Neural crest cell (in vitro differentiated cells): ENCODE results near the gene COX6A2. TPM values are rescaled to one million over a fixed set of nuclear protein-coding genes. Genes with fewer than 3 reads are reported as not detected.
A peak's percentile ranks its signal among the peaks of the same experiment; 100 is the strongest.

Experiments used
- DNase-seq: peaks from one replicate; pipeline ENCODE4 v3.0.0; 2021; ENCODE audit warnings: low read depth, mixed read lengths, low spot score
- H3K27ac Mint-ChIP-seq: one replicate; pipeline ENCODE4 v1.8.0; 2021; ENCODE audit warnings: mild to moderate bottlenecking, mixed read lengths; ENCODE audit not compliant: unreplicated experiment
- H3K27me3 Mint-ChIP-seq: 2 replicates; pipeline ENCODE4 v1.8.0; 2021; ENCODE audit warnings: low read depth, mild to moderate bottlenecking, mixed read lengths
- H3K36me3 Mint-ChIP-seq: 2 replicates; pipeline ENCODE4 v1.8.0; 2021; ENCODE audit warnings: low read depth, mild to moderate bottlenecking, mixed read lengths
- H3K4me1 Mint-ChIP-seq: 2 replicates; pipeline ENCODE4 v1.8.0; 2021; ENCODE audit warnings: mixed read lengths
- H3K4me3 Mint-ChIP-seq: one replicate; pipeline ENCODE4 v1.8.0; 2021; ENCODE audit warnings: mild to moderate bottlenecking, mixed read lengths
- H3K9me3 Mint-ChIP-seq: 2 replicates; pipeline ENCODE4 v1.8.0; 2021; ENCODE audit warnings: mixed read lengths
- total RNA-seq: library from RNA; stranded (reverse); gene quantifications from 2 replicates; pipeline ENCODE4 v1.2.1, GENCODE V29; 2021
- TF ChIP-seq, protein P1 (sequence below): fragments of 200-600 bp; sonication (generic); conservative IDR thresholded peaks from 2 replicates; pipeline ENCODE4 v1.5.0; 2021; ENCODE audit warnings: antibody characterized with exemption, mild to moderate bottlenecking

The COX6A2 gene
- total RNA-seq, 1 donor from 2014 or later: not detected

DNA sequence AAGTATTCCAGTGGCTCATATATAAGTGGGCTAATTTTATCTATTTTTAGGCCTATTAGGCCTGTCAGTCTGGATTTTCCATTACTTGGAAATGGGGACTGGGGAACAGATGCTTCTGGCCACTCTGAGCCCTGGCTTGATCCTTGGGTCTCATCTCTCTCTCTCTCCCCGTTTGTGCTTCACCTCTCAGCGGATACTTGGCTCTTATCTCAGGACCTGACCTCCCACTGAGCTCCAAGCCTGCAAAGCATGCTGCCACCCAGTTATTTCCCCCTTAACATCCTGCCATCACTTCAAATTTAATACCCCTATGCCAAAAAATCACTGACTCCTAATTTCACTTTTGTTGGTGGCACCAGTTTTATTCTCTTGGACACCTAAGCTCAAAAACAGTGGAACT is 10.3 kb upstream of the COX6A2 start:
- Mint-ChIP-seq H3K9me3 (no peaks in the 10 kb centered on the region), H3K4me3 (no peak overlapping the region), H3K36me3 (no peaks in the 10 kb centered on the region), H3K4me1 (peaks cover 13% of the 10 kb centered on the region), H3K27ac (peak overlapping the region; percentile 14), H3K27me3 (peaks cover 6% of the 10 kb centered on the region)
- TF ChIP-seq, protein P1, sequence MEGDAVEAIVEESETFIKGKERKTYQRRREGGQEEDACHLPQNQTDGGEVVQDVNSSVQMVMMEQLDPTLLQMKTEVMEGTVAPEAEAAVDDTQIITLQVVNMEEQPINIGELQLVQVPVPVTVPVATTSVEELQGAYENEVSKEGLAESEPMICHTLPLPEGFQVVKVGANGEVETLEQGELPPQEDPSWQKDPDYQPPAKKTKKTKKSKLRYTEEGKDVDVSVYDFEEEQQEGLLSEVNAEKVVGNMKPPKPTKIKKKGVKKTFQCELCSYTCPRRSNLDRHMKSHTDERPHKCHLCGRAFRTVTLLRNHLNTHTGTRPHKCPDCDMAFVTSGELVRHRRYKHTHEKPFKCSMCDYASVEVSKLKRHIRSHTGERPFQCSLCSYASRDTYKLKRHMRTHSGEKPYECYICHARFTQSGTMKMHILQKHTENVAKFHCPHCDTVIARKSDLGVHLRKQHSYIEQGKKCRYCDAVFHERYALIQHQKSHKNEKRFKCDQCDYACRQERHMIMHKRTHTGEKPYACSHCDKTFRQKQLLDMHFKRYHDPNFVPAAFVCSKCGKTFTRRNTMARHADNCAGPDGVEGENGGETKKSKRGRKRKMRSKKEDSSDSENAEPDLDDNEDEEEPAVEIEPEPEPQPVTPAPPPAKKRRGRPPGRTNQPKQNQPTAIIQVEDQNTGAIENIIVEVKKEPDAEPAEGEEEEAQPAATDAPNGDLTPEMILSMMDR: no peak
- DNase-seq: no peak

DNA sequence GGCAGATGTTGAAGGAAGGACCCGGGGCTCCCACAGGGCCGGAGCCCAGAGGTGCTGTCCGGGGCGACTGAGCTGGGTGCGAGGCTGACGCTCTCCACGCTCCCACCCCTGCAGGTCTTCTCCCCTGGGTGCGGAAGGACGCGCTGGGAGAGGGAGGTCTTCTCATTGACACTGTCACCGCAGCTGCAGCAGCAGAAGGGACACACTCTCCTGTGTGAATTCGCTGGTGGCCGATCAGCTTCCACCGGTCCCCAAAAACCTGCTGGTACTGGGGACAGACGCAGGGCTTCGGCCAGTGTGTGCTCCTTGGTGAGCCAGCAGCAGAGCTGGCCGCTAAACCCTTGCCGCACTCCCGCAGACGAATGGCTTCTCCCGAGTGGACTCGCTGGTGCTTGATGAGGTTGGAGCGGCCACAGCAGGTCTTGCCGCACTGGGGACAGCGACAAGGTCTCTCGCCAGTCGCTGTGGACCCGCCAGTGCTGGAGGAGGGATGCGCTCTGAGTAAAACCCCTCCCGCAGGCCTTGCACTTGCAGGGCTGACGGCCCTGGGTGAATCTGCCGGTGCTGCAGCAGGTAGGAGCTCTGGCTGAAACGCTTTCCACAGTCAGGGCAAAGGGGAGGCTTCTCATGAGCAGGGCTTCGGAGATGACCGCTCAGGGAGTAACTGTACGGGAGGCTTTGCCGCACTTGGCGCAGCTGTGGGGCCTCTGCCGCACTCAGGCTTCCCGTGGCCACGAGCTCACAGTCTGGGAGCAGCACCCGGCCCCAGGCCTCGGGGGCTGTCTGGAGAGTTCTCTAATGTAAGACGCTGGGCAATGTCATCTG is 8.3 kb upstream of the COX6A2 start:
- Mint-ChIP-seq H3K4me3 (no peak overlapping the region), H3K27me3 (peaks cover 2% of the 10 kb centered on the region), H3K36me3 (no peaks in the 10 kb centered on the region), H3K27ac (peak overlapping the region; percentile 52), H3K4me1 (peaks cover 10% of the 10 kb centered on the region), H3K9me3 (no peaks in the 10 kb centered on the region)
- no peak for DNase-seq
- TF ChIP-seq, protein P1: no peak

DNA sequence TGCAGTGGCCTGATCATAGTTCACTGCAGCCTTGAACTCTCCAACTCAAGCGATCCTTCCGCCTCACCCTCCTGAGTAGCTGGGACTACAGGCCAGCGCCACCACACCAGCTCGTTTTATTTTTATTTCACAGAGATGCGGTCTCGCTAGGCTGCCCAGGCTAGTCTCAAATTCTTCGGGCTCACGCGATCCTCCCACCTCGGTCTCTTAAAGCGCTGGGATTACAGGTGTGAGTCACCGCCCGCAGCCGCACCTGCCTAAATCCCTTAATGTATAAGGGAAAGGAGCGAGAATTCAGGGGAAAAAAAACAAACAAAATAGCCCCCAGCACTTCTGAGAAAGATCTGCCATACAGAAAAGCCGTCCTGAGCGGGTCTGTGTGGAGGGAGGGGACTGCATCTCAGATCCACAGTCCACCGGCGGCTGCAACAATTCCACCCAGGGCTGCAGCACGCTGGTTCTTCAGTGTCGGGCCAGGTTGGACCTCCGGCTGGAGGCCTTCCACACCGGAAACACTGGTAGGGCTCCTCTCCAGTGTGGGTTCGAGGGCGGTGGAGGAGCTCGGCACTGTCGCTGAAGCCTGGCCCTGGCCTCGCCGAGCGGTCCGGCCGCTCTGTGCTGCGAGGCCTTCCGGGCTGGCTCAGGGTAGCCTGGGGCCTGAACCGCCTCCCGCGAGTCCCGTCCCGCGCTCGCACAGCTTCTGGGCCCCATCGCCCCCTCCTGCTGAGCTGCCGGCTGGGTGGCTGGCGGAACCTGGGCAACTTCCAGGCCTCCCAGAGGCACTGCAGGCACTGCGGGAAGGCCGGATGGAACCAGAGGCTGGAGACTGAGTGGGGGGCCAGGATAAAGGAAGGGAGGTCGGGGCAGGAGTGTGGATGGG is 7.4 kb upstream of the COX6A2 start:
- H3K27ac Mint-ChIP-seq: no peak overlapping the region

GRCh38 chr16:31430380-31431052 is 2.4 kb upstream of the COX6A2 start:
- peaks cover 10% of the 10 kb centered on the region for H3K4me1 Mint-ChIP-seq
- no peaks in the 10 kb centered on the region for H3K36me3 Mint-ChIP-seq
- peaks cover 12% of the 10 kb centered on the region for H3K27me3 Mint-ChIP-seq
- no peak for DNase-seq
- no peak overlapping the region for H3K4me3 Mint-ChIP-seq
- H3K9me3 Mint-ChIP-seq: no peaks in the 10 kb centered on the region
- TF ChIP-seq, protein P1: no peak
- H3K27ac Mint-ChIP-seq: no peak overlapping the region

More for the DNA sequence above, 7.4 kb upstream of the COX6A2 start:
- Mint-ChIP-seq H3K27me3 (peaks cover 5% of the 10 kb centered on the region), H3K9me3 (no peaks in the 10 kb centered on the region), H3K4me3 (no peak overlapping the region), H3K4me1 (peaks cover 10% of the 10 kb centered on the region), H3K36me3 (no peaks in the 10 kb centered on the region)
- no peak for DNase-seq
- TF ChIP-seq, protein P1: no peak

DNA sequence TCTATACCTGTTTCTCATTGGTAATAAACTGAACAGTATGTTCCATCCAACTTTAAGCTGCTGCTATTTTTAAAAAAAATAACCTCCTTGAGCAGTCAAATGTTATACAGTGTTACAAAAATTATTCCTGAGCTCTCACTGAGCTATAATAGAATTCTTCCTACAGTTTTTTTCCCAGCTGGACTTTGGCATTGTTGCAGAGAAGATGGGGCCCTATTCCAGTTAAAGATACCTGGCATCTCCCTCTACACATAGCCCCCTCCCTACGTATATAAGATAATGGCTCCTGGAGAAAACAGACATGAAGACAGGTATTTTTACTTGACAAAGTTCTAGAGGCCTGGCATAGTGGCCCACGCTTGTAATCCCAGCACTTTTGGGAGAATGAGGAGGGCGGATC is 1.6 kb upstream of the COX6A2 start:
- Mint-ChIP-seq H3K4me3 (no peak overlapping the region), H3K27ac (no peak overlapping the region), H3K36me3 (no peaks in the 10 kb centered on the region), H3K27me3 (peaks cover 18% of the 10 kb centered on the region), H3K9me3 (no peaks in the 10 kb centered on the region), H3K4me1 (peaks cover 10% of the 10 kb centered on the region)
- TF ChIP-seq, protein P1: no peak
- no peak for DNase-seq
